Measurements from ENCODE around the gene FUT1. TPM values are rescaled to one million over a fixed set of nuclear protein-coding genes. Genes with fewer than 3 reads are reported as not detected.

Gene FUT1
- total and polyA plus RNA-seq, 9 of the 15 experiments (the other 6 are each of a cell fraction or from before 2014, with no cell fraction given) = 2.3 to 18.5 (median 8.8) TPM

- TF ChIP-seq, protein P1, sequence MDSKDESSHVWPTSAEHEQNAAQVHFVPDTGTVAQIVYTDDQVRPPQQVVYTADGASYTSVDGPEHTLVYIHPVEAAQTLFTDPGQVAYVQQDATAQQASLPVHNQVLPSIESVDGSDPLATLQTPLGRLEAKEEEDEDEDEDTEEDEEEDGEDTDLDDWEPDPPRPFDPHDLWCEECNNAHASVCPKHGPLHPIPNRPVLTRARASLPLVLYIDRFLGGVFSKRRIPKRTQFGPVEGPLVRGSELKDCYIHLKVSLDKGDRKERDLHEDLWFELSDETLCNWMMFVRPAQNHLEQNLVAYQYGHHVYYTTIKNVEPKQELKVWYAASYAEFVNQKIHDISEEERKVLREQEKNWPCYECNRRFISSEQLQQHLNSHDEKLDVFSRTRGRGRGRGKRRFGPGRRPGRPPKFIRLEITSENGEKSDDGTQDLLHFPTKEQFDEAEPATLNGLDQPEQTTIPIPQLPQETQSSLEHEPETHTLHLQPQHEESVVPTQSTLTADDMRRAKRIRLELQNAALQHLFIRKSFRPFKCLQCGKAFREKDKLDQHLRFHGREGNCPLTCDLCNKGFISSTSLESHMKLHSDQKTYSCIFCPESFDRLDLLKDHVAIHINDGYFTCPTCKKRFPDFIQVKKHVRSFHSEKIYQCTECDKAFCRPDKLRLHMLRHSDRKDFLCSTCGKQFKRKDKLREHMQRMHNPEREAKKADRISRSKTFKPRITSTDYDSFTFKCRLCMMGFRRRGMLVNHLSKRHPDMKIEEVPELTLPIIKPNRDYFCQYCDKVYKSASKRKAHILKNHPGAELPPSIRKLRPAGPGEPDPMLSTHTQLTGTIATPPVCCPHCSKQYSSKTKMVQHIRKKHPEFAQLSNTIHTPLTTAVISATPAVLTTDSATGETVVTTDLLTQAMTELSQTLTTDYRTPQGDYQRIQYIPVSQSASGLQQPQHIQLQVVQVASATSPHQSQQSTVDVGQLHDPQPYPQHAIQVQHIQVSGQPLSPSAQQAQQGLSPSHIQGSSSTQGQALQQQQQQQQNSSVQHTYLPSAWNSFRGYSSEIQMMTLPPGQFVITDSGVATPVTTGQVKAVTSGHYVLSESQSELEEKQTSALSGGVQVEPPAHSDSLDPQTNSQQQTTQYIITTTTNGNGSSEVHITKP (IDR thresholded peaks at IDR 0.05; ENCODE audit: partially characterized antibody) = peak; percentile 22
- TF ChIP-seq ZEB2 (IDR thresholded peaks at IDR 0.05) = 0 out of 2 replicates have a peak, but pooled peaks have one; percentile 44
- no peak for TF ChIP-seq FIP1L1 (IDR thresholded peaks at IDR 0.05; ENCODE audit: low read depth, low read length, poor library complexity, severe bottlenecking)
- peak; percentile 43 to 78; a peak in 3 of 4 replicates for TF ChIP-seq MNT (conservative IDR thresholded peaks at IDR 0.05)
- no peak for TF ChIP-seq ZNF217 (CRISPR knock-in tag; IDR thresholded peaks at IDR 0.05)
- TF ChIP-seq BCL6 (CRISPR knock-in tag; IDR thresholded peaks at IDR 0.05) = no peak
- TF ChIP-seq SMAD1 (IDR thresholded peaks at IDR 0.05; ENCODE audit: low read depth, low read length, partially characterized antibody) = no peak
- TF ChIP-seq TBL1XR1 (IDR thresholded peaks at IDR 0.05; ENCODE audit: low read length in 2 of 2) = 0 out of 4 replicates have a peak, but pooled peaks of 1 of the 2 experiments have one; percentile 53
- TF ChIP-seq, protein P2, sequence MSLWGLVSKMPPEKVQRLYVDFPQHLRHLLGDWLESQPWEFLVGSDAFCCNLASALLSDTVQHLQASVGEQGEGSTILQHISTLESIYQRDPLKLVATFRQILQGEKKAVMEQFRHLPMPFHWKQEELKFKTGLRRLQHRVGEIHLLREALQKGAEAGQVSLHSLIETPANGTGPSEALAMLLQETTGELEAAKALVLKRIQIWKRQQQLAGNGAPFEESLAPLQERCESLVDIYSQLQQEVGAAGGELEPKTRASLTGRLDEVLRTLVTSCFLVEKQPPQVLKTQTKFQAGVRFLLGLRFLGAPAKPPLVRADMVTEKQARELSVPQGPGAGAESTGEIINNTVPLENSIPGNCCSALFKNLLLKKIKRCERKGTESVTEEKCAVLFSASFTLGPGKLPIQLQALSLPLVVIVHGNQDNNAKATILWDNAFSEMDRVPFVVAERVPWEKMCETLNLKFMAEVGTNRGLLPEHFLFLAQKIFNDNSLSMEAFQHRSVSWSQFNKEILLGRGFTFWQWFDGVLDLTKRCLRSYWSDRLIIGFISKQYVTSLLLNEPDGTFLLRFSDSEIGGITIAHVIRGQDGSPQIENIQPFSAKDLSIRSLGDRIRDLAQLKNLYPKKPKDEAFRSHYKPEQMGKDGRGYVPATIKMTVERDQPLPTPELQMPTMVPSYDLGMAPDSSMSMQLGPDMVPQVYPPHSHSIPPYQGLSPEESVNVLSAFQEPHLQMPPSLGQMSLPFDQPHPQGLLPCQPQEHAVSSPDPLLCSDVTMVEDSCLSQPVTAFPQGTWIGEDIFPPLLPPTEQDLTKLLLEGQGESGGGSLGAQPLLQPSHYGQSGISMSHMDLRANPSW (CRISPR knock-in tag; IDR thresholded peaks at IDR 0.05) = no peak
- TF ChIP-seq DPF2 (IDR thresholded peaks at IDR 0.05) = peak; percentile 83
- TF ChIP-seq, protein P3, sequence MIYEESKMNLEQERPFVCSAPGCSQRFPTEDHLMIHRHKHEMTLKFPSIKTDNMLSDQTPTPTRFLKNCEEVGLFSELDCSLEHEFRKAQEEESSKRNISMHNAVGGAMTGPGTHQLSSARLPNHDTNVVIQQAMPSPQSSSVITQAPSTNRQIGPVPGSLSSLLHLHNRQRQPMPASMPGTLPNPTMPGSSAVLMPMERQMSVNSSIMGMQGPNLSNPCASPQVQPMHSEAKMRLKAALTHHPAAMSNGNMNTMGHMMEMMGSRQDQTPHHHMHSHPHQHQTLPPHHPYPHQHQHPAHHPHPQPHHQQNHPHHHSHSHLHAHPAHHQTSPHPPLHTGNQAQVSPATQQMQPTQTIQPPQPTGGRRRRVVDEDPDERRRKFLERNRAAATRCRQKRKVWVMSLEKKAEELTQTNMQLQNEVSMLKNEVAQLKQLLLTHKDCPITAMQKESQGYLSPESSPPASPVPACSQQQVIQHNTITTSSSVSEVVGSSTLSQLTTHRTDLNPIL (CRISPR knock-in tag; IDR thresholded peaks at IDR 0.05) = no peak
- no peak for TF ChIP-seq ZBTB1 (CRISPR knock-in tag; IDR thresholded peaks at IDR 0.05; ENCODE audit: borderline replicate concordance, low read depth)
- peak; percentile 8; the same call in 1 of the 2 replicates for TF ChIP-seq JUND (IDR thresholded peaks at IDR 0.05; ENCODE audit: borderline replicate concordance, low read depth, low read length)
- no peak for TF ChIP-seq JUND (tag; IDR thresholded peaks at IDR 0.05; ENCODE audit: borderline replicate concordance, low read depth, low read length)
- no peak for TF ChIP-seq NELFE (IDR thresholded peaks at IDR 0.05; ENCODE audit: insufficient read depth, insufficient read length)
- TF ChIP-seq, protein P4, sequence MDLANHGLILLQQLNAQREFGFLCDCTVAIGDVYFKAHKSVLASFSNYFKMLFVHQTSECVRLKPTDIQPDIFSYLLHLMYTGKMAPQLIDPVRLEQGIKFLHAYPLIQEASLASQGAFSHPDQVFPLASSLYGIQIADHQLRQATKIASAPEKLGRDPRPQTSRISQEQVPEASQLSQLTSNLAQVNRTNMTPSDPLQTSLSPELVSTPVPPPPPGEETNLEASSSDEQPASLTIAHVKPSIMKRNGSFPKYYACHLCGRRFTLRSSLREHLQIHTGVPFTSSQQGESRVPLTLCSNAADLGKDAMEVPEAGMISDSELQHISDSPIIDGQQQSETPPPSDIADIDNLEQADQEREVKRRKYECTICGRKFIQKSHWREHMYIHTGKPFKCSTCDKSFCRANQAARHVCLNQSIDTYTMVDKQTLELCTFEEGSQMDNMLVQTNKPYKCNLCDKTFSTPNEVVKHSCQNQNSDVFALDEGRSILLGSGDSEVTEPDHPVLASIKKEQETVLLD (IDR thresholded peaks at IDR 0.05) = no peak
Observed at GRCh38 chr19:48741129-48741999, 11.1 kb downstream of the FUT1 start (continued).

Data from K562 (cell line).